GM12875 (cell line): ENCODE measurements around the gene POU6F2.

Source experiments
- H3K4me3 ChIP-seq: one replicate; pipeline ENCODE4 v1.5.1; 2011; ENCODE audit warnings: low read depth, low read length, control low read depth
- CTCF ChIP-seq: IDR thresholded peaks from 2 replicates; pipeline ENCODE4 v1.5.1; 2011; ENCODE audit warnings: low read depth, mild to moderate bottlenecking, control low read depth, inconsistent platforms, low read length, moderate library complexity, borderline replicate concordance; ENCODE audit not compliant: insufficient read depth

The POU6F2 gene

GRCh38 chr7:39299695-39300094, 322.0 kb downstream of the POU6F2 start:
- TF ChIP-seq CTCF = no peak
- no peak overlapping the region for H3K4me3 ChIP-seq

GRCh38 chr7:39300276-39300675, 322.6 kb downstream of the POU6F2 start:
- no peak for TF ChIP-seq CTCF
- no peak overlapping the region for H3K4me3 ChIP-seq

GRCh38 chr7:39301543-39301942, 323.8 kb downstream of the POU6F2 start:
- no peak overlapping the region for H3K4me3 ChIP-seq
- TF ChIP-seq CTCF = no peak

GRCh38 chr7:39304178-39304577, 326.5 kb downstream of the POU6F2 start:
- no peak for TF ChIP-seq CTCF
- H3K4me3 ChIP-seq = no peak overlapping the region

- no peak overlapping the region for H3K4me3 ChIP-seq
- TF ChIP-seq CTCF = no peak
Observed at GRCh38 chr7:39304668-39305405, 327.1 kb downstream of the POU6F2 start.

GRCh38 chr7:39306016-39306570, 328.4 kb downstream of the POU6F2 start:
- TF ChIP-seq CTCF = no peak
- H3K4me3 ChIP-seq = no peak overlapping the region

GRCh38 chr7:39310699-39311098, 333.0 kb downstream of the POU6F2 start:
- TF ChIP-seq CTCF = no peak
- H3K4me3 ChIP-seq = no peak overlapping the region
